Stimulated activated naive CD8-positive, alpha-beta T cell treated with anti-CD3 and anti-CD28 coated beads, Interleukin-15, amount 100 ng/mL, for 72 hours (primary cell): Measurements from ENCODE around the gene CNN2.
"Not testable (repeated sequence)": the region's sequence is repeated elsewhere in the genome, so short reads cannot be mapped to it uniquely, and the experiment has no call there.

Source experiments
- ATAC-seq: fragments of 150-1000 bp; cut with Tn5 transposase; 2 replicates; pipeline ENCODE4 v1.10.0; 2021; ENCODE audit warnings: mild to moderate bottlenecking, moderate library complexity
- DNase-seq, 2 donors: peaks; one replicate each; pipeline ENCODE4 v3.0.0; 2021 to 2022
- H3K27ac Mint-ChIP-seq, 2 donors: one replicate each; pipeline ENCODE4 v1.8.0; 2022; ENCODE audit warnings: mild to moderate bottlenecking in 2 of 2, mixed read lengths in 2 of 2, moderate library complexity in 2 of 2
- H3K27me3 Mint-ChIP-seq: one replicate; pipeline ENCODE4 v1.8.0; 2022; ENCODE audit warnings: mixed read lengths
- H3K4me1 Mint-ChIP-seq: one replicate; pipeline ENCODE4 v1.8.0; 2022; ENCODE audit warnings: mild to moderate bottlenecking, mixed read lengths
- H3K4me3 Mint-ChIP-seq, 2 donors: one replicate each; pipeline ENCODE4 v1.8.0; 2022; ENCODE audit warnings: mild to moderate bottlenecking in 2 of 2, mixed read lengths in 2 of 2, moderate library complexity in 1 of 2
- H3K9me3 Mint-ChIP-seq, 2 donors: one replicate each; pipeline ENCODE4 v1.8.0; 2022; ENCODE audit warnings: mixed read lengths in 2 of 2

CNN2 gene

DNA sequence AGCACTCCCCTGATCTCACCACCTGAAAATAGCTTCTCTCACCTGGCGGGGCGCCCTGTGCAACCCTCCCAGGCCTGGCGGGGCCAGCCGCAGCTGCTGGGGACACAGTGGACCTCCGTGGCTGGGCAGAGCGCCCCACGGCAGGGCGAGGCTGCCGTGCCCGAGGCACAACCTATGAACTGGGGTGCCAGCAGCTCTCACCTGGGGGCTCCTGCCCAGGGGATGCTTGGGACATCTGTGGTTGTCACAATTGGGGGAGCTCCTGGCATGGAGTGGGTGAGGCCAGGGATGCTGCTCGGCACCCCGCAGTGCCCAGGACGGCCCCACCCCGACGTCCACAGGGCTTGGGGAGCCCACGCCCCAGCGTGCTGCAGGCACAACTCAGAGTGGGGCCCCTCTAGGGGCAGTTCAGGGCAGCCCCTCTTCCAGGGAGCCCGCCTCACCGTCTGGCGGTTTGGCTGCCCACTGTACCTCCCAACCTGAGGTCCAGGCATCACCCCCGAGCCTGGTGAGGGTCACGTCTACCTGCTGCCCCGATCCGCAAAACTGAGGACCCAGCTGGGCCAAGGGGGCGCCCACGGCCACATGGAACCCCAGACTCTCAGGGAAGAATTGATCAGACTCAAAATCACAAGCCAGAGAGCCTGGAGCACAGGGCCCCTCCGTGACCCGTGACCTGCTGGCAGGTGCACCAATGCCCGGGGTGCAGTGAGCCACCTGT lies 11.2 kb upstream of the CNN2 start:
- H3K27me3 Mint-ChIP-seq: no peaks in the 10 kb centered on the region
- ATAC-seq (no peak), DNase-seq (no peak)
- H3K4me3 Mint-ChIP-seq: no peak overlapping the region
- peaks cover 56% of the 10 kb centered on the region for H3K4me1 Mint-ChIP-seq
- H3K9me3 Mint-ChIP-seq: no peaks in the 10 kb centered on the region
- no peak overlapping the region for H3K27ac Mint-ChIP-seq

DNA sequence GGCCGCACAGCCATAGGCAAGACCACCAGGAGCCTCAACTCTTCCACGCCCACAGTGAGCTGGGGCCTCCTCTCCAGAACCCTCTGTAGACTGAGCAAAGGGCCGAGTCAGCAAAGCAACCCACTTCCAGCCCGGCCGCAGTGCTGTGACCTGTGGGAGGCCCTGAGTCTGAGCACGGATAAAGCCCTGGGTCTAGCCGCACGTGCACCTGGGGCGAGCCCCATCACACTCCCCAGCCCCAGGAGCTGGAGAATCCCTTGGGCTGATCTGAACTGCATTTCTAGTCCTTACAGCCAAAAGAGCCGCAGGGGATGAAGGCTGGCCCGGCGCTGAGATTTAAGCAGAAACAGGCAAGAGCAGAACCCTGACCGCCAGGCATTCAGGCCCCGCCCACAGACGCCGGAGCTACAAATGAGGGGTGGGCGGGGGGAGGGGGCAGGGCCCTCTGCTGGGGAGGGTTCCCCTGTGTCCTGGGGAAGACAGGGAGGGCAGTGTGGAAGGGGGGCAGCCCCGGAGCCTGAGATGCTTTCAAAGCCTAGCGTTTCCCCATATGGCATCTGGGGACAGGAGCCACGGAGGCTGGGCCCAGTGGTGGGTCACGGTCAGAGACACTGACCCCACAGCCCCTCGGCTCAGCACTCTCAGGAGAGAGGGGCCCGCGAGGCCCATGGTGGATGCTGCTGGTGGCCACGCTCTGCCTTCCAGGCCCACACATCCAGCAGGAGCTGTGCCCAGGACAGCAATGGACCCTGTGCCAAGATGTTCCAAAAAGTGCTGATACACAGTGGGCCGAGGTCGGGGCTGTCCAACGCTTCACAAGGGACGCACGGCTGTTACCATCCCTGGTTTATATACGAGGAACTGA lies 10.4 kb upstream of the CNN2 start:
- Mint-ChIP-seq H3K4me1 (peaks cover 56% of the 10 kb centered on the region), H3K27ac (peak overlapping the region in 1 of 2 donors; percentile 19), H3K4me3 (no peak overlapping the region), H3K27me3 (no peaks in the 10 kb centered on the region), H3K9me3 (no peaks in the 10 kb centered on the region)
- DNase-seq (no peak), ATAC-seq (no peak)

- no peaks in the 10 kb centered on the region for H3K9me3 Mint-ChIP-seq
- no peak for DNase-seq
- H3K27ac Mint-ChIP-seq: peak overlapping the region; percentile 40 to 98
- no peak for ATAC-seq
- H3K4me1 Mint-ChIP-seq: peaks cover 62% of the 10 kb centered on the region
- H3K4me3 Mint-ChIP-seq: peak overlapping the region; percentile 18 to 42
- H3K27me3 Mint-ChIP-seq: no peaks in the 10 kb centered on the region
Observed at GRCh38 chr19:1016647-1017114, 9.7 kb upstream of the CNN2 start.

DNA sequence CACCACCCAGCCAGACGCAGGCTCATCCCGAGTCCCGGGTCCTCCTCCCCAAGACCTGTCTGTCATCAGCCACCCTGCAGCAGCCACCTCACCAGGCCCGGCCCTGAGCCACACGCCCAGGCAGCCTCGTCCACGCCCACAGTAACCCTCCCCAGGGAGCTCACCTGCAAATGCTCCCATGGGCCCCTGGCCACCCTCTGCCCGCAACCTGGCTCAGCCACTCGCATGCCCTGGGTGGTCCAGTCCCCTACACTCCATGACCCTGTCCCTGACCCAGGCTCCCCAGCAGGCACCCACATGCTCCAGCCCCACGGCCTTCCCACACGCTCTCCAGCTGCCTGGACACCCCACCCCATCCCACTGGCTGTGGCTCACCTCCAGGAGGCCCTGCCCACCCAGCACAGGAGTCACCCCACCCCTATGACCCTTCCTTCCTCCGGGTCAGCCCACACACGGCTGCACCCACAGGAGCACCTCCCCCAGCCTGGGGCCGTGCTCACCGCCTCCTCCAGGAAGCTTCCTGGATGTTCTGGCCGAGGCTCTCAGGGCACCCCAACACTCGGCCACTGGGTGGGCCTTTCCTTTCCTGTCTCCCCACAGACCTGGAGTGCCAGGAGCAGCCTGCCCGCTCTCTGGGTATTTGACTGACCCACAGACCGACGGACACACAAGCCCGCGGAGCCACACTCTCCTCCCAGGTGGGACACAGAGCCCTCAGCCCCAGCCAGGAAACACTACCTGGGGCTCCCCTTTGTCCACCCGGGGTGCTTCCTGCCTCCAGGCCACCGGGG lies 9.1 kb upstream of the CNN2 start:
- no peak for ATAC-seq
- Mint-ChIP-seq H3K27me3 (no peaks in the 10 kb centered on the region), H3K4me1 (peaks cover 65% of the 10 kb centered on the region), H3K27ac (peak overlapping the region; percentile 86 to 98), H3K9me3 (no peaks in the 10 kb centered on the region), H3K4me3 (peak overlapping the region; percentile 42 to 67)
- DNase-seq: no peak

GRCh38 chr19:1017906-1018305 lies 8.5 kb upstream of the CNN2 start:
- Mint-ChIP-seq H3K27ac (peak overlapping the region; percentile 86 to 98), H3K27me3 (no peaks in the 10 kb centered on the region), H3K4me1 (peaks cover 65% of the 10 kb centered on the region), H3K9me3 (no peaks in the 10 kb centered on the region), H3K4me3 (peak overlapping the region in 1 of 2 donors; percentile 67)
- DNase-seq: no peak
- no peak for ATAC-seq

DNA sequence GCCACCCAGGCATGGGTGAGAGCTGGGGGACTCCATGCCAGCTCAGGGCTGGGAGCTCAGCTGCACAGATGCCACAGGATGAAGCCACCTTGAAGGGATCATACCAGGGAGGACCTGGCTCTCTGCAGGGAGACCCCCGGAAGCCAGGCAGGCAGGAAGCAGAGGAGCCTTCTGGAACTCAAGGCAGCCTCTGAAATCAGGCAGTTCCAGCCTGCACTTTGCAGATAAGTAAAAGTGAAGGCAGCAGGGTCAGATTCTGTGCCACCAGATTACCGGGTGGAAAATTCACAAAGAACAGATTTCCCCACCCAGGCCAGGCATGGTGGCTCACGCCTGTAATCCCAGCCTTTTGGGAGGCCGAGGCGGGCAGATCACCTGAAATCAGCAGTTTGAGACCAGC lies 8.0 kb upstream of the CNN2 start:
- no peak for ATAC-seq
- Mint-ChIP-seq H3K4me3 (peak overlapping the region; percentile 98), H3K27ac (no peak overlapping the region), H3K4me1 (peaks cover 65% of the 10 kb centered on the region), H3K9me3 (no peaks in the 10 kb centered on the region), H3K27me3 (no peaks in the 10 kb centered on the region)
- no peak for DNase-seq

- Mint-ChIP-seq H3K27me3 (no peaks in the 10 kb centered on the region), H3K9me3 (no peaks in the 10 kb centered on the region), H3K4me1 (peaks cover 62% of the 10 kb centered on the region), H3K27ac (peak overlapping the region; percentile 72 to 88), H3K4me3 (peak overlapping the region; percentile 98)
- no peak for ATAC-seq
- no peak for DNase-seq
Observed at GRCh38 chr19:1018932-1019615, 7.3 kb upstream of the CNN2 start.

- Mint-ChIP-seq H3K9me3 (no peaks in the 10 kb centered on the region), H3K27me3 (no peaks in the 10 kb centered on the region), H3K4me1 (peaks cover 58% of the 10 kb centered on the region), H3K4me3 (peak overlapping the region; percentile 98), H3K27ac (peak overlapping the region; percentile 96 to 97)
- DNase-seq: no peak
- ATAC-seq: no peak
Observed at GRCh38 chr19:1019616-1019961, 6.8 kb upstream of the CNN2 start.

DNA sequence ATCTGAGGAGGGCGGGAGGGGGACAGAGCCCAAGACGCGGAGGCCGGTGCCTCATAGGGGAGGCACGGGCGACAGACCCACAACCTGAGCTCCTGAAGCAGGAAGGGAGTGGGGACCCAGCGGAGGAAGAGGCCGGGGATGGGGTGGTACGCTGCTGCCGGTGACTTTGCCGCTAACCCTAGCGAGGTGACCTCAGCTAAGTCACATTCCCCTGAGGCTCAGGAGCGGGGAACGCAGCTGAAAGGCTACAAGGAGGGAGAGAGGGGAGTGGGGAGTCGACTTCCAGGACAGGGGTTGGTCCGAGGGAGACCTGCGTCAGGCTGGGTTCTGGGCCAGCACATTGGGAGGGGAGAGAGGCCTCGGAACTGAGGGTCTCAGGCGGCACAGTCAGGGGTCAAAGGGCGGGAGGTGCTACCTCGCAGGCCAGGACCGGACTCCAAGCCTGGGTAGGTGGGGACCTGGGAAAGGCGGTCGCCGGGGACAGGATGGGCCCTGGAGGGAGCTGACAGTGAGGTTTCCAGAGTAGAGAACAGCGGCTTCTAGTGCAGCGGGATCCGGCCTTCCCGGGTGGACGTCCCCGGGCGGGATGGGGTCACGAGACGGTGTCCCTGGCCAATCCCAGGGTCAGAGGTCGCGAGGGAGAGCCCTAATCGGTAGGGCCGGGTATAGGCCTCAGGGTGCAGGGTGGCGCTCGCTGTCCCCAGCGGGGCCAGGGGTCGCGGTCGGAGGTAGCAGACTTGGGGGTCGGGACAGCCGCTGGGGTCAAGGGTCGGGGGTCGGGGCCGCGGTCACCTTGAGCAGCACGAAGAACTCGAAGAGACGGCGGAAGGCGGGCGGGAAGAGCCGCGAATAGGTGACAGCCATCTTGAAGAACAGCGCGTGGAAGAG lies 6.2 kb upstream of the CNN2 start:
- ATAC-seq: no peak

GRCh38 chr19:1020868-1021425 lies 5.5 kb upstream of the CNN2 start, which contains the start of gene TMEM259:
Gene TMEM259, minus strand, starts transcription at chr19:1021123. Its CDS starts 127 bp downstream, at chr19:1020996.
- DNase-seq: peak; percentile 98
- peak within 1 kb of the TSS; percentile 99 for H3K27ac Mint-ChIP-seq
- peaks cover 54% of the 10 kb centered on the region for H3K4me1 Mint-ChIP-seq
- peak; percentile 93 for ATAC-seq
- peak within 1 kb of the TSS; percentile 98 for H3K4me3 Mint-ChIP-seq
- H3K9me3 Mint-ChIP-seq: no peaks in the 10 kb centered on the region
- no peaks in the 10 kb centered on the region for H3K27me3 Mint-ChIP-seq

More for the DNA sequence above, 6.2 kb upstream of the CNN2 start:
- H3K4me3 Mint-ChIP-seq: peak overlapping the region; percentile 98
- no peak for DNase-seq
- no peaks in the 10 kb centered on the region for H3K27me3 Mint-ChIP-seq
- H3K4me1 Mint-ChIP-seq: peaks cover 58% of the 10 kb centered on the region
- no peaks in the 10 kb centered on the region for H3K9me3 Mint-ChIP-seq
- peak overlapping the region; percentile 96 to 97 for H3K27ac Mint-ChIP-seq

- not testable (repeated sequence) for H3K27me3 Mint-ChIP-seq, H3K27ac Mint-ChIP-seq, H3K4me3 Mint-ChIP-seq, ATAC-seq, DNase-seq, H3K9me3 Mint-ChIP-seq
- H3K4me1 Mint-ChIP-seq: peaks cover 42% of the 10 kb centered on the region
Observed at GRCh38 chr19:1023883-1024188, 2.6 kb upstream of the CNN2 start.

GRCh38 chr19:1025080-1025479 lies 1.3 kb upstream of the CNN2 start:
- H3K27me3 Mint-ChIP-seq, ATAC-seq, H3K27ac Mint-ChIP-seq, H3K9me3 Mint-ChIP-seq, DNase-seq, H3K4me3 Mint-ChIP-seq: not testable (repeated sequence)
- peaks cover 40% of the 10 kb centered on the region for H3K4me1 Mint-ChIP-seq

GRCh38 chr19:1026783-1027649 lies 608 bp downstream of the CNN2 start:
- DNase-seq (peak; percentile 49 to 52), ATAC-seq (peak; percentile 34)
- H3K27ac Mint-ChIP-seq: peak overlapping the region; percentile 81 to 91
- peak overlapping the region; percentile 89 to 96 for H3K4me3 Mint-ChIP-seq
- peaks cover 40% of the 10 kb centered on the region for H3K4me1 Mint-ChIP-seq
- no peaks in the 10 kb centered on the region for H3K9me3 Mint-ChIP-seq
- H3K27me3 Mint-ChIP-seq: no peaks in the 10 kb centered on the region
